GM18858 (cell line): ENCODE results near the gene ZNF362.

Source experiments
- ATAC-seq: cut with Tn5 transposase; IDR thresholded peaks from one replicate; pipeline ENCODE4 v1.9.1; 2021; ENCODE audit not compliant: unreplicated experiment

The ZNF362 gene

GRCh38 chr1:33244143-33244808 is 12.0 kb upstream of the ZNF362 start:
- ATAC-seq: no peak

- no peak for ATAC-seq
These were observed 11.5 kb upstream of the ZNF362 start for GRCh38 chr1:33244809-33245186.

- ATAC-seq: no peak
These were observed 10.1 kb upstream of the ZNF362 start for GRCh38 chr1:33246171-33246570.

- ATAC-seq: no peak
These were observed 8.7 kb upstream of the ZNF362 start for GRCh38 chr1:33247545-33247944.

- no peak for ATAC-seq
These were observed 8.0 kb upstream of the ZNF362 start for GRCh38 chr1:33248244-33248643.

- ATAC-seq: no peak
These were observed 6.9 kb upstream of the ZNF362 start for GRCh38 chr1:33249422-33249821.

GRCh38 chr1:33250217-33250616 is 6.1 kb upstream of the ZNF362 start:
- no peak for ATAC-seq

- no peak for ATAC-seq
These were observed 5.6 kb upstream of the ZNF362 start for GRCh38 chr1:33250724-33251123.

- no peak for ATAC-seq
These were observed 1.8 kb upstream of the ZNF362 start for GRCh38 chr1:33254491-33254890.

- ATAC-seq: no peak
These were observed 708 bp upstream of the ZNF362 start for GRCh38 chr1:33255347-33256220.

- no peak for ATAC-seq
These were observed 146 bp upstream of the ZNF362 start for GRCh38 chr1:33256221-33256470.

GRCh38 chr1:33257207-33257771 is 997 bp downstream of the ZNF362 start:
- ATAC-seq: no peak

GRCh38 chr1:33257772-33258712 is 1.8 kb downstream of the ZNF362 start:
- no peak for ATAC-seq

- ATAC-seq: no peak
These were observed 2.5 kb downstream of the ZNF362 start for GRCh38 chr1:33258788-33259274.

GRCh38 chr1:33259879-33260278 is 3.6 kb downstream of the ZNF362 start:
- ATAC-seq: no peak

GRCh38 chr1:33260439-33260838 is 4.1 kb downstream of the ZNF362 start:
- no peak for ATAC-seq

GRCh38 chr1:33261344-33261743 is 5.1 kb downstream of the ZNF362 start:
- no peak for ATAC-seq

GRCh38 chr1:33263890-33264504 is 7.7 kb downstream of the ZNF362 start:
- ATAC-seq: no peak

- no peak for ATAC-seq
These were observed 9.7 kb downstream of the ZNF362 start for GRCh38 chr1:33265780-33266605.

- no peak for ATAC-seq
These were observed 10.5 kb downstream of the ZNF362 start for GRCh38 chr1:33266766-33267165.
